ENCODE data around the gene FPR1.

FPR1 gene

GRCh38 chr19:51792932-51793331 is 41.3 kb upstream of the FPR1 start:
- Histone ChIP-seq H3K27me3 (ENCODE audit: control insufficient read depth in 1 of 2, insufficient read depth in 2 of 2, low read length in 2 of 2) (no peaks in the 10 kb centered on the region), H3K4me3 (ENCODE audit: low read depth in 1 of 2, low read length in 2 of 2) (no peak overlapping the region), H3K27ac (ENCODE audit: low read depth, low read length) (no peak overlapping the region), H3K9me3 (ENCODE audit: control insufficient read depth in 1 of 2, low read length in 2 of 2) (no peaks in the 10 kb centered on the region), H3K36me3 (ENCODE audit: control insufficient read depth in 1 of 2, insufficient read depth in 2 of 2, low read length in 2 of 2) (no peaks in the 10 kb centered on the region), H3K9ac (ENCODE audit: low read depth in 1 of 2, low read length in 2 of 2) (no peak overlapping the region), H3K4me1 (ENCODE audit: control insufficient read depth in 1 of 2, insufficient read depth in 2 of 2, low read length in 2 of 2) (no peaks in the 10 kb centered on the region)

DNA sequence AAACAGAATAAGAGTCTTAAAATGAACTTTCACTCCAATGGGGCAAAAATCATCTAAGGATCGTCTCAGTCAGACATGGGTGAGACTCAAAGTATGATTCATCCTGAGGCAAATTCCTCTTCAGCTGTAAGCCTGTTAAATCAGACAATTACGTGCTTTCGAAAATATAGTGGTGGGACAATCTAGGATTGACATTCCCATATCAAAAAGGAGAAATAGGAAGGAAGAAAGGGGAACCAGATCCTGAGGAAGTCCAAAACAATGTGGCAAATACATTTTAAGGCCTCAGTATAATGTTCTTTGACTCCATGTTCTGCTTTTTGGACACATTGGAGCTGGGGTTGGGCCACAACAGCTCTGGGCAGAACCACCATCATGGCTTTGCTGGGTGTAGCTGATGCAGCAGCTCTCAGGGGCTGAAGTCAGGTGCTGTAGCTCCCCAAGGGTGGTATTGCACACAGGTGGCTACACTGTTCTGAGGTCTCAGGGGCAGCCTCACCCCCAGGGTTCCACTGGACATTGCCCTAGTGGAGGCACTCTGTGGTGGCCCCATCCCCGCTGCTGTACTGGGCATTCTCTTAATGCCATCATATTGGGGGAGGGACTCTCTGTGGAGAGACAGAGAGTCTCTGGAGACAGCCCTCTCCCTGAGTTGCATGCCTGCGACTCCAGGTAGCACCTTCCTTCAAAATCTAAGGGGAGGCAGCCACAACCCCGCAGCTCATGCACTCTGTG is 37.5 kb upstream of the FPR1 start:
- no peak overlapping the region for H3K9ac ChIP-seq (ENCODE audit: low read depth in 1 of 2, low read length in 2 of 2)
- peaks cover 0 to under 1% of the 10 kb centered on the region in 2 donors for H3K4me1 ChIP-seq (ENCODE audit: control insufficient read depth in 1 of 2, insufficient read depth in 2 of 2, low read length in 2 of 2)
- no peak overlapping the region for H3K27ac ChIP-seq (ENCODE audit: low read depth, low read length)
- H3K27me3 ChIP-seq (ENCODE audit: control insufficient read depth in 1 of 2, insufficient read depth in 2 of 2, low read length in 2 of 2): no peaks in the 10 kb centered on the region
- H3K4me3 ChIP-seq (ENCODE audit: low read depth in 1 of 2, low read length in 2 of 2): no peak overlapping the region
- H3K36me3 ChIP-seq (ENCODE audit: control insufficient read depth in 1 of 2, insufficient read depth in 2 of 2, low read length in 2 of 2): no peaks in the 10 kb centered on the region
- no peaks in the 10 kb centered on the region for H3K9me3 ChIP-seq (ENCODE audit: control insufficient read depth in 1 of 2, low read length in 2 of 2)

- peaks cover 0 to 2% of the 10 kb centered on the region in 2 donors for H3K4me1 ChIP-seq (ENCODE audit: control insufficient read depth in 1 of 2, insufficient read depth in 2 of 2, low read length in 2 of 2)
- H3K27ac ChIP-seq (ENCODE audit: low read depth, low read length): no peak overlapping the region
Measured at GRCh38 chr19:51788029-51788428, 36.4 kb upstream of the FPR1 start.

DNA sequence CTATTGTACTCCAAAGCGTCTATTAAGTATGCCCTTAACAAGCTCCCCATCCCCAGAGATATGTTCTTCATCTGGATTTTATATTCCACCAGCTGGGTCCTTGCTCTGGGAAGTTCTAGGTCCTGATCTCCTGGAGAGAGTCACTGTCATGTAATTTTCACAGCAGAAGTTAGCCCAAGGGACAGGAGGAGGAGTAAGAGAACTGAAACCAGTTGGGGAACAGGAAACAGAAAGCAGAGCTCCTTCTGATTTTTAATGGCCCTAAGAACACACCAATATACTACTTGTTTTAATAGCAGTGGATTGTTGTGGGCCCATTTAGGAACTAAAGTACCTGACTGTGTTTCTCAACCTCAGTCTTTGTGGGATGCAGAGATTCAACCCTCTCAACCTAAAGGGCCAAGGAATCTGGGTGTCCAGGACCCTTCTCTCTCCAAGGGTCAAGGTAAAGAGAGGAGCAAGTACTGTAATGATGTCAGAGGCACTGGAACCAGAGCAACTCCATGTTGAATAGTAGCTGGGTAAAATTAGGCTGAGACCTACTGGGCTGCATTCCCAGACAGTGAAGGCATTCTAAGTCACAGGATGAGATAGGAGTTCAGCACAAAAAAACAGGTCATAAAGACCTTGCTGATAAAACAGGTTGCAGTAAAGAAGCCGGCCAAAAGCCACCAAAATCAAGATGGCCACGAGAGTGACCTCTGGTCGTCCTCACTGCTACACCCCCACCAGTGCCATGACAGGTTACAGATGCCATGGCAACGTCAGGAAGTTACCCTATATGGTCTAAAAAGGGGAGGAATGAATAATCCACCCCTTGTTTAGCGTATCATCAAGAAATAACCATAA is 35.2 kb upstream of the FPR1 start:
- H3K27me3 ChIP-seq (ENCODE audit: control insufficient read depth in 1 of 2, insufficient read depth in 2 of 2, low read length in 2 of 2): no peaks in the 10 kb centered on the region
- no peak overlapping the region for H3K9ac ChIP-seq (ENCODE audit: low read depth in 1 of 2, low read length in 2 of 2)
- peaks cover 0 to 2% of the 10 kb centered on the region in 2 donors for H3K4me1 ChIP-seq (ENCODE audit: control insufficient read depth in 1 of 2, insufficient read depth in 2 of 2, low read length in 2 of 2)
- H3K27ac ChIP-seq (ENCODE audit: low read depth, low read length): no peak overlapping the region
- no peaks in the 10 kb centered on the region for H3K36me3 ChIP-seq (ENCODE audit: control insufficient read depth in 1 of 2, insufficient read depth in 2 of 2, low read length in 2 of 2)
- H3K9me3 ChIP-seq (ENCODE audit: control insufficient read depth in 1 of 2, low read length in 2 of 2): no peaks in the 10 kb centered on the region
- no peak overlapping the region for H3K4me3 ChIP-seq (ENCODE audit: low read depth in 1 of 2, low read length in 2 of 2)

More at GRCh38 chr19:51788029-51788428, 36.4 kb upstream of the FPR1 start:
- Histone ChIP-seq H3K9ac (ENCODE audit: low read depth in 1 of 2, low read length in 2 of 2) (no peak overlapping the region), H3K9me3 (ENCODE audit: control insufficient read depth in 1 of 2, low read length in 2 of 2) (no peaks in the 10 kb centered on the region), H3K4me3 (ENCODE audit: low read depth in 1 of 2, low read length in 2 of 2) (no peak overlapping the region), H3K27me3 (ENCODE audit: control insufficient read depth in 1 of 2, insufficient read depth in 2 of 2, low read length in 2 of 2) (no peaks in the 10 kb centered on the region), H3K36me3 (ENCODE audit: control insufficient read depth in 1 of 2, insufficient read depth in 2 of 2, low read length in 2 of 2) (no peaks in the 10 kb centered on the region)

- H3K27ac ChIP-seq (ENCODE audit: low read depth, low read length): no peak overlapping the region
- no peak overlapping the region for H3K4me3 ChIP-seq (ENCODE audit: low read depth in 1 of 2, low read length in 2 of 2)
- H3K9me3 ChIP-seq (ENCODE audit: control insufficient read depth in 1 of 2, low read length in 2 of 2): no peaks in the 10 kb centered on the region
- no peaks in the 10 kb centered on the region for H3K27me3 ChIP-seq (ENCODE audit: control insufficient read depth in 1 of 2, insufficient read depth in 2 of 2, low read length in 2 of 2)
- H3K9ac ChIP-seq (ENCODE audit: low read depth in 1 of 2, low read length in 2 of 2): no peak overlapping the region
- H3K36me3 ChIP-seq (ENCODE audit: control insufficient read depth in 1 of 2, insufficient read depth in 2 of 2, low read length in 2 of 2): no peaks in the 10 kb centered on the region
- H3K4me1 ChIP-seq (ENCODE audit: control insufficient read depth in 1 of 2, insufficient read depth in 2 of 2, low read length in 2 of 2): peaks cover 0 to 2% of the 10 kb centered on the region in 2 donors
Measured at GRCh38 chr19:51784922-51785690, 33.4 kb upstream of the FPR1 start.

GRCh38 chr19:51784109-51784785 is 32.6 kb upstream of the FPR1 start:
- H3K27ac ChIP-seq (ENCODE audit: low read depth, low read length): no peak overlapping the region
- H3K4me1 ChIP-seq (ENCODE audit: control insufficient read depth in 1 of 2, insufficient read depth in 2 of 2, low read length in 2 of 2): peaks cover 0 to 2% of the 10 kb centered on the region in 2 donors

GRCh38 chr19:51783372-51783771 is 31.7 kb upstream of the FPR1 start:
- Histone ChIP-seq H3K4me3 (ENCODE audit: low read depth in 1 of 2, low read length in 2 of 2) (no peak overlapping the region), H3K4me1 (ENCODE audit: control insufficient read depth in 1 of 2, insufficient read depth in 2 of 2, low read length in 2 of 2) (peaks cover 0 to 2% of the 10 kb centered on the region in 2 donors), H3K27ac (ENCODE audit: low read depth, low read length) (no peak overlapping the region), H3K9ac (ENCODE audit: low read depth in 1 of 2, low read length in 2 of 2) (no peak overlapping the region), H3K36me3 (ENCODE audit: control insufficient read depth in 1 of 2, insufficient read depth in 2 of 2, low read length in 2 of 2) (no peaks in the 10 kb centered on the region), H3K9me3 (ENCODE audit: control insufficient read depth in 1 of 2, low read length in 2 of 2) (no peaks in the 10 kb centered on the region), H3K27me3 (ENCODE audit: control insufficient read depth in 1 of 2, insufficient read depth in 2 of 2, low read length in 2 of 2) (no peaks in the 10 kb centered on the region)

More at GRCh38 chr19:51784109-51784785, 32.6 kb upstream of the FPR1 start:
- Histone ChIP-seq H3K9ac (ENCODE audit: low read depth in 1 of 2, low read length in 2 of 2) (no peak overlapping the region), H3K4me3 (ENCODE audit: low read depth in 1 of 2, low read length in 2 of 2) (no peak overlapping the region), H3K27me3 (ENCODE audit: control insufficient read depth in 1 of 2, insufficient read depth in 2 of 2, low read length in 2 of 2) (no peaks in the 10 kb centered on the region), H3K9me3 (ENCODE audit: control insufficient read depth in 1 of 2, low read length in 2 of 2) (no peaks in the 10 kb centered on the region), H3K36me3 (ENCODE audit: control insufficient read depth in 1 of 2, insufficient read depth in 2 of 2, low read length in 2 of 2) (no peaks in the 10 kb centered on the region)

DNA sequence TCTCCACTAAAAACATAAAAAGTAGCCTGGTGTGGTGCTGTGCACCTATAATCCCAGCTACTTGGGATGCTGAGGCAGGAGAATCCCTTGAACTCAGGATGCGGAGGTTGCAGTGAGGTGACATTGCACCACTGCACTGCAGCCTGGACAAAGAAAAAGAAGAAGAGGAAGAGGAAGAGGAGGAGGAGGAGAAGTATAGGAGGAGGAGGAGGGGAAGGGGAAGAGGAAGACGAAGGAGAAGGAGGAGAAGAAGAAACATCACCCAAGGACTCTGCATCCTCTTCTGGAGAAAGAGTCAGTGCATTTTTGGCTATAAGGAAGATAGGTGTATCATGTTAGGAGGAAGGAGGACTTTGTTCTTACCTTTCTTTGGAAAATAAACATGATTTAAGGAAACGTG is 30.3 kb upstream of the FPR1 start:
- Histone ChIP-seq H3K9me3 (ENCODE audit: control insufficient read depth in 1 of 2, low read length in 2 of 2) (no peaks in the 10 kb centered on the region), H3K27me3 (ENCODE audit: control insufficient read depth in 1 of 2, insufficient read depth in 2 of 2, low read length in 2 of 2) (no peaks in the 10 kb centered on the region), H3K36me3 (ENCODE audit: control insufficient read depth in 1 of 2, insufficient read depth in 2 of 2, low read length in 2 of 2) (no peaks in the 10 kb centered on the region), H3K4me1 (ENCODE audit: control insufficient read depth in 1 of 2, insufficient read depth in 2 of 2, low read length in 2 of 2) (peaks cover 0 to 2% of the 10 kb centered on the region in 2 donors), H3K27ac (ENCODE audit: low read depth, low read length) (no peak overlapping the region), H3K9ac (ENCODE audit: low read depth in 1 of 2, low read length in 2 of 2) (no peak overlapping the region), H3K4me3 (ENCODE audit: low read depth in 1 of 2, low read length in 2 of 2) (no peak overlapping the region)

DNA sequence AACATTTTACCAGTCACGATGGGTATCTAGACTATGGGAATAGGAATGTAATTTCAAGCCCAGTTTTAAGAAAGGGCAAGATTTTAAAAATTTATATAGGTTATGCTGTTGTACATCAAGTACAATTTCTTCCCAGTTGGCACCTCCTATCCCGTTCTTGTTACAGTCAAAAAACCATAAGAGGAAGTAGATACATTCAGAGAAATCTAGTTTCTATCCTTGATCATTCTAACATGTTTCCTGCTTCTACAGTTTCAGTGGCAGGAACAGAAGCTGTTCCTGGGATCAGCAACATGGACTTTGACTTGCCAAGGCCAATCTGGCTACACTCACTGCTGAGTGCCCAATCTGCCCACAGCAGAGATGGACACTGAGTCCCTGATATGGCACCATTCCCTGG is 28.6 kb upstream of the FPR1 start:
- Histone ChIP-seq H3K27me3 (ENCODE audit: control insufficient read depth in 1 of 2, insufficient read depth in 2 of 2, low read length in 2 of 2) (no peaks in the 10 kb centered on the region), H3K4me1 (ENCODE audit: control insufficient read depth in 1 of 2, insufficient read depth in 2 of 2, low read length in 2 of 2) (peaks cover 0 to 2% of the 10 kb centered on the region in 2 donors)

More for the DNA sequence above, 28.6 kb upstream of the FPR1 start:
- H3K36me3 ChIP-seq (ENCODE audit: control insufficient read depth in 1 of 2, insufficient read depth in 2 of 2, low read length in 2 of 2): no peaks in the 10 kb centered on the region
- no peak overlapping the region for H3K27ac ChIP-seq (ENCODE audit: low read depth, low read length)
- no peak overlapping the region for H3K9ac ChIP-seq (ENCODE audit: low read depth in 1 of 2, low read length in 2 of 2)
- no peaks in the 10 kb centered on the region for H3K9me3 ChIP-seq (ENCODE audit: control insufficient read depth in 1 of 2, low read length in 2 of 2)
- no peak overlapping the region for H3K4me3 ChIP-seq (ENCODE audit: low read depth in 1 of 2, low read length in 2 of 2)

Data from duodenal mucosa (tissue), 2 donors.